Thyroid gland (tissue), 4 donors: Measurements from ENCODE around the gene PNP.

Source experiments
- POLR2A ChIP-seq, 2 donors: fragments of 450-650 bp; IDR thresholded peaks; one replicate each; pipeline ENCODE4 v1.6.1; 2017; ENCODE audit warnings: antibody characterized with exemption in 2 of 2, mild to moderate bottlenecking in 2 of 2, moderate library complexity in 1 of 2
- TF ChIP-seq, protein P1 (sequence below), 6 experiments: fragments of 200-600 bp in 3 of 6; fragments of 450-650 bp in 3 of 6; sonication (generic) in 3 of 6; IDR thresholded peaks; one replicate each; pipeline ENCODE4 v1.5.1; 2016 to 2019; ENCODE audit warnings: antibody characterized with exemption in 6 of 6, mild to moderate bottlenecking in 2 of 6, inconsistent platforms in 1 of 6, moderate library complexity in 1 of 6

DNA sequence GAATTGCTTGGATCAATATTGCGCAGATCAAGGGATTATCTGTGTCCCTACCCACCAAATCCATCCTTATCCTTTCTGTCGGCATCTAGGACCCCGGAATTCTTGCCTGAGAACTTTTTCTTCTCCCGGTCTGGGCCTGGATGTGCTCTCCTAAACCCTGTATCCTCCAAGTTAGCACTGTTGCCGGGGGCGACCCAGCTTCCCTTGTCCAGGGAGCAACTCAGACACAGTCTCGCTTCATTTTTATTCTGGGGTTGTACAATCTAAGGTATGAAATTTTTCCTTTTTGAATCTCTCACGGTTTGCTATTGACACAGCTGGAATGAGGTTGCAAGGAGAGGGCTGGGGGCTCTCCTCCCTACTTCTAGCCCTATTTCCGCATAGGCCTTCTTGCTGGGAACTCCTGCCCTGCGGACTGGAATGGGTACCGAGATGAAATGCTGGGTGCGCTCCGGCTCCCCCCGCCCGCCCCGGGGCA is 403 bp upstream of the PNP start:
- TF ChIP-seq, protein P1, sequence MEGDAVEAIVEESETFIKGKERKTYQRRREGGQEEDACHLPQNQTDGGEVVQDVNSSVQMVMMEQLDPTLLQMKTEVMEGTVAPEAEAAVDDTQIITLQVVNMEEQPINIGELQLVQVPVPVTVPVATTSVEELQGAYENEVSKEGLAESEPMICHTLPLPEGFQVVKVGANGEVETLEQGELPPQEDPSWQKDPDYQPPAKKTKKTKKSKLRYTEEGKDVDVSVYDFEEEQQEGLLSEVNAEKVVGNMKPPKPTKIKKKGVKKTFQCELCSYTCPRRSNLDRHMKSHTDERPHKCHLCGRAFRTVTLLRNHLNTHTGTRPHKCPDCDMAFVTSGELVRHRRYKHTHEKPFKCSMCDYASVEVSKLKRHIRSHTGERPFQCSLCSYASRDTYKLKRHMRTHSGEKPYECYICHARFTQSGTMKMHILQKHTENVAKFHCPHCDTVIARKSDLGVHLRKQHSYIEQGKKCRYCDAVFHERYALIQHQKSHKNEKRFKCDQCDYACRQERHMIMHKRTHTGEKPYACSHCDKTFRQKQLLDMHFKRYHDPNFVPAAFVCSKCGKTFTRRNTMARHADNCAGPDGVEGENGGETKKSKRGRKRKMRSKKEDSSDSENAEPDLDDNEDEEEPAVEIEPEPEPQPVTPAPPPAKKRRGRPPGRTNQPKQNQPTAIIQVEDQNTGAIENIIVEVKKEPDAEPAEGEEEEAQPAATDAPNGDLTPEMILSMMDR (IDR thresholded peaks at IDR 0.05) = no peak
- TF ChIP-seq POLR2A (IDR thresholded peaks at IDR 0.05) = no peak
